Esophagus squamous epithelium (tissue), 4 donors: ENCODE data around the gene ARHGAP42.

Source experiments
- CTCF ChIP-seq, 6 experiments: fragments of 450-650 bp in 4 of 6; fragments of 200-600 bp in 2 of 6; sonication (generic) in 2 of 6; IDR thresholded peaks; one replicate each; pipeline ENCODE4 v1.5.1; 2016 to 2019; ENCODE audit warnings: antibody characterized with exemption in 6 of 6, mild to moderate bottlenecking in 4 of 6, moderate library complexity in 4 of 6
- POLR2A ChIP-seq, 4 donors: fragments of 450-650 bp; IDR thresholded peaks; one replicate each; pipeline ENCODE4 v1.6.1; 2017; ENCODE audit warnings: antibody characterized with exemption in 4 of 4, mild to moderate bottlenecking in 4 of 4, moderate library complexity in 3 of 4

GRCh38 chr11:100870138-100870537 is 183.1 kb downstream of the ARHGAP42 start:
- TF ChIP-seq CTCF (IDR thresholded peaks at IDR 0.05) = no peak
- no peak for TF ChIP-seq POLR2A (IDR thresholded peaks at IDR 0.05)
